DOHH2 (cell line): Measurements from ENCODE around the gene DHX30.

Experiments used
- EZH2phosphoT487 ChIP-seq: fragments of 200-600 bp; sonication (generic); IDR thresholded peaks from 2 replicates; pipeline ENCODE4 v1.6.1; 2017; ENCODE audit warnings: borderline replicate concordance, mild to moderate bottlenecking, antibody characterized with exemption, low read length, moderate library complexity, mixed read lengths
- TF ChIP-seq, protein P1 (sequence below): fragments of 200-600 bp; sonication (generic); IDR thresholded peaks from one replicate; pipeline ENCODE4 v1.5.1; 2014; ENCODE audit warnings: antibody characterized with exemption, mild to moderate bottlenecking, low read depth, low read length; ENCODE audit not compliant: poor library complexity, severe bottlenecking

DNA sequence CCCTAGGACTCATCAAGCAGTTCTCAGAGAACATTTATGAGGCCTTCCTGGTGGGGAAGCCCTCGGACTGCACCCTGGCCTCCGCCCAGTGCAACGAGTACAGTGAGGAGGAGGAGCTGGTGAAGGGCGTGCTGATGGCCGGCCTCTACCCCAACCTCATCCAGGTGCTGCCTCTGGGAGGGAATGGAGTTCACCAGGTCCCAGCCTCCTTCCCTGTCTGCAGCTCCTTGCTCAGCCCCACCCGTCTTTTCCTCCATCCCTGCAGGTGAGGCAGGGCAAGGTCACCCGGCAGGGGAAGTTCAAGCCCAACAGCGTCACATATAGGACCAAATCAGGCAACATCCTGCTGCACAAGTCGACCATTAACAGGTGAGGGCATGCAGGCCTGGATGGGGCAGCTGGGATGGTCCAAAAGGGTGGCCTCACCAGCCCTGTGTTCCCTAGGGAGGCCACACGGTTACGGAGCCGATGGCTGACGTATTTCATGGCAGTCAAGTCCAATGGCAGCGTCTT is 46.3 kb downstream of the DHX30 start:
- TF ChIP-seq, protein P1, sequence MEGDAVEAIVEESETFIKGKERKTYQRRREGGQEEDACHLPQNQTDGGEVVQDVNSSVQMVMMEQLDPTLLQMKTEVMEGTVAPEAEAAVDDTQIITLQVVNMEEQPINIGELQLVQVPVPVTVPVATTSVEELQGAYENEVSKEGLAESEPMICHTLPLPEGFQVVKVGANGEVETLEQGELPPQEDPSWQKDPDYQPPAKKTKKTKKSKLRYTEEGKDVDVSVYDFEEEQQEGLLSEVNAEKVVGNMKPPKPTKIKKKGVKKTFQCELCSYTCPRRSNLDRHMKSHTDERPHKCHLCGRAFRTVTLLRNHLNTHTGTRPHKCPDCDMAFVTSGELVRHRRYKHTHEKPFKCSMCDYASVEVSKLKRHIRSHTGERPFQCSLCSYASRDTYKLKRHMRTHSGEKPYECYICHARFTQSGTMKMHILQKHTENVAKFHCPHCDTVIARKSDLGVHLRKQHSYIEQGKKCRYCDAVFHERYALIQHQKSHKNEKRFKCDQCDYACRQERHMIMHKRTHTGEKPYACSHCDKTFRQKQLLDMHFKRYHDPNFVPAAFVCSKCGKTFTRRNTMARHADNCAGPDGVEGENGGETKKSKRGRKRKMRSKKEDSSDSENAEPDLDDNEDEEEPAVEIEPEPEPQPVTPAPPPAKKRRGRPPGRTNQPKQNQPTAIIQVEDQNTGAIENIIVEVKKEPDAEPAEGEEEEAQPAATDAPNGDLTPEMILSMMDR: no peak
- TF ChIP-seq EZH2phosphoT487: no peak
